C4-2B (cell line): Measurements from ENCODE around the gene DNMT1.
"Not testable (repeated sequence)": the region's sequence is repeated elsewhere in the genome, so short reads cannot be mapped to it uniquely, and the experiment has no call there.

ENCODE experiments used
- CTCF ChIP-seq: fragments of 450-650 bp; conservative IDR thresholded peaks from 2 replicates; pipeline ENCODE4 v1.5.1; 2017; ENCODE audit warnings: mild to moderate bottlenecking
- ZFX ChIP-seq: fragments of 450-650 bp; IDR thresholded peaks from 2 replicates; pipeline ENCODE4 v1.6.1; 2017

- TF ChIP-seq CTCF, ZFX: not testable (repeated sequence)
Observed at GRCh38 chr19:10166501-10166900, 28.3 kb downstream of the DNMT1 start.
